Dedifferentiated amniotic fluid mesenchymal stem cell (primary cell): ENCODE data around the gene TMC6.
A peak's percentile ranks its signal among the peaks of the same experiment; 100 is the strongest.
"Not testable (repeated sequence)": the region's sequence is repeated elsewhere in the genome, so short reads cannot be mapped to it uniquely, and the experiment has no call there.

Experiments
- DNase-seq: peaks from one replicate; pipeline ENCODE4 v3.0.0-alpha.2; 2016; ENCODE audit errors: extremely low spot score

Gene TMC6, protein sequence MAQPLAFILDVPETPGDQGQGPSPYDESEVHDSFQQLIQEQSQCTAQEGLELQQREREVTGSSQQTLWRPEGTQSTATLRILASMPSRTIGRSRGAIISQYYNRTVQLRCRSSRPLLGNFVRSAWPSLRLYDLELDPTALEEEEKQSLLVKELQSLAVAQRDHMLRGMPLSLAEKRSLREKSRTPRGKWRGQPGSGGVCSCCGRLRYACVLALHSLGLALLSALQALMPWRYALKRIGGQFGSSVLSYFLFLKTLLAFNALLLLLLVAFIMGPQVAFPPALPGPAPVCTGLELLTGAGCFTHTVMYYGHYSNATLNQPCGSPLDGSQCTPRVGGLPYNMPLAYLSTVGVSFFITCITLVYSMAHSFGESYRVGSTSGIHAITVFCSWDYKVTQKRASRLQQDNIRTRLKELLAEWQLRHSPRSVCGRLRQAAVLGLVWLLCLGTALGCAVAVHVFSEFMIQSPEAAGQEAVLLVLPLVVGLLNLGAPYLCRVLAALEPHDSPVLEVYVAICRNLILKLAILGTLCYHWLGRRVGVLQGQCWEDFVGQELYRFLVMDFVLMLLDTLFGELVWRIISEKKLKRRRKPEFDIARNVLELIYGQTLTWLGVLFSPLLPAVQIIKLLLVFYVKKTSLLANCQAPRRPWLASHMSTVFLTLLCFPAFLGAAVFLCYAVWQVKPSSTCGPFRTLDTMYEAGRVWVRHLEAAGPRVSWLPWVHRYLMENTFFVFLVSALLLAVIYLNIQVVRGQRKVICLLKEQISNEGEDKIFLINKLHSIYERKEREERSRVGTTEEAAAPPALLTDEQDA

DNA sequence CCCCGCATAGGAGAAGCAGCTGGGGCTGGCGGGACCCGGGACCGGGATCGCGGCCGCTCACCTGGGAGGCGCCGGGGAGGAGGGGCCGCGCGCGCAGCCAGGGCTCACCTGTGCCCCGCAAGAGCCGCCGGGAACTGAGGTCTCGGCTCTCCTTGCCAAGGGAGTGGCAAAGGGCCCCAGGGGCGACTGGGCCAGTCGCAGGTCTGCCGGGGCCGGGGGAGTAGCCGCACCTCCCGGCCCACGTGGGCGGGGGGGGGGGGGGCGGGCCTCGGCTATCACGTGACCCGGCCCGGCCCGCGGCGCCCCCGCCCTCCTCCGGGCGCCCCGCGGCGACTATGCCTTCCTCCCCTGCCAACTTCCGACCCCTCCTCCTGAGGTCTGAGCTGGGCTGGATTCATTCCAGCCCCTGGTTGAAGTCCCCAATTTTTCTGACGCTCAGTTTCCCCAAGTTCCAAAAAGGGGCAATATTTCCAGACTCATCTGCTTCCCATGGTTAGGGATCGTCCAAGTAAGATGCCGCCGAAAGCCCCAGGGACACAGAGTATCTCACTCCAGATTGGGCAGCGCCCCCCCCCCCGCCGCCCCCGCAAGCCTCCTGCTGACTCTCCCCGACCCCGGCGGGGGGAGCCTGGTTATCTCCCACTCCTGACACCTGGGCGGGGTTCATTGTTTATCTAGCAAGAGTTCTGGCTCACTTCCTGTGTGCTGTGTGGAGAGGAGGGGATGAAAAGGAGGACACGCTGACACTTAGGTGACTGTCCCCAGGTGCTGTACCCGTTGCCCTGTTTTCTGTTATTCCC, at the start of gene TMC6:
TSS of gene TMC6 (minus strand) at position 205 of the 800 bp plus-strand sequence. CDS start 1,923 bp downstream, outside the sequence.
- DNase-seq: no peak

GRCh38 chr17:78176548-78177025, 48.0 kb upstream of the TMC6 start:
- DNase-seq: no peak

DNA sequence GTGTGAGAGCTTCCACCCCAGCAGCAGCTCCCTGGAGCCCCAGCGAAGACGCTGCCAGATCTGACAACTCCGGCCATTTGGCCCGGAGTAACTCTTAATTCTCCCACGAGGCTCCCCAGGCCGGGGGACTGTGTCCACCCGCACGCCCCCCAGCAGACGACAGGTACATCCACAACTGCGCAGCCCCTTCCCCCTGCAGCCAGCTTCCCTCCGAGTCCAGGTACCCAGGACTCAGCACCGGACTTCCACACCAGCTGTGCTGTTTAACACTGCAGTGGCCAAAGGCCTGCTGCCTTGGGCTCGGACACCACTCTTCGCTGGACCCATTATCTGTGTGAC, 47.1 kb upstream of the TMC6 start:
- no peak for DNase-seq

- no peak for DNase-seq
These were observed 46.5 kb upstream of the TMC6 start for GRCh38 chr17:78174870-78175642.

- DNase-seq: no peak
These were observed 45.9 kb upstream of the TMC6 start for GRCh38 chr17:78174346-78174869.

- no peak for DNase-seq
These were observed 44.7 kb upstream of the TMC6 start for GRCh38 chr17:78173097-78173715.

DNA sequence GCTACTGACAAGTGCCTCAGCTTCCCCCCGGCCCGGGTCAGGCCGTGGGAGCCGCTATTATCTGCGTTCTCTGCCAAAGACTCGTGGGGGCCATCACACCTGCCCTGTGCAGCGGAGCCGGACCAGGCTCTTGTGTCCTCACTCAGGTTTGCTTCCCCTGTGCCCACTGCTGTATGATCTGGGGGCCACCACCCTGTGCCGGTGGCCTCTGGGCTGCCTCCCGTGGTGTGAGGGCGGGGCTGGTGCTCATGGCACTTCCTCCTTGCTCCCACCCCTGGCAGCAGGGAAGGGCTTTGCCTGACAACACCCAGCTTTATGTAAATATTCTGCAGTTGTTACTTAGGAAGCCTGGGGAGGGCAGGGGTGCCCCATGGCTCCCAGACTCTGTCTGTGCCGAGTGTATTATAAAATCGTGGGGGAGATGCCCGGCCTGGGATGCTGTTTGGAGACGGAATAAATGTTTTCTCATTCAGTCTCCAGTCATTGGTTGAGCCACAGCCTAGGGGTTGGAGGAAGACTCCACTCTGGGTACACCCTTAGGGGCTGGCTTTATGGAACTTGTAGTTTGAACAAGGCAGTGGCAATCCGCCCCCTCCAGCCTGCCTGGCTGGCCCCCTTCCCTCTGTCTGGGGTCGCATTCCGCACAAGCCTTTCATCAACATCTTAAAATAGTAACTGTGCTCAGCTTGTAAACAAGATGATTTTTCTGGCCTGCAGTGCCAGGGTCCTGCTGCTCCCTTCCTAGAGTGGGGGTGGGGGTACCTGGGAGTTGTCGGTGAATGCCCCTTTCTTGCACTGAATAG, 43.9 kb upstream of the TMC6 start:
- no peak for DNase-seq

- DNase-seq: not testable (repeated sequence)
These were observed 43.2 kb upstream of the TMC6 start for GRCh38 chr17:78171591-78172248.

GRCh38 chr17:78170692-78171590, 42.4 kb upstream of the TMC6 start:
- DNase-seq: no peak

- peak; percentile 25 for DNase-seq
These were observed 40.6 kb upstream of the TMC6 start for GRCh38 chr17:78168903-78169793.

DNA sequence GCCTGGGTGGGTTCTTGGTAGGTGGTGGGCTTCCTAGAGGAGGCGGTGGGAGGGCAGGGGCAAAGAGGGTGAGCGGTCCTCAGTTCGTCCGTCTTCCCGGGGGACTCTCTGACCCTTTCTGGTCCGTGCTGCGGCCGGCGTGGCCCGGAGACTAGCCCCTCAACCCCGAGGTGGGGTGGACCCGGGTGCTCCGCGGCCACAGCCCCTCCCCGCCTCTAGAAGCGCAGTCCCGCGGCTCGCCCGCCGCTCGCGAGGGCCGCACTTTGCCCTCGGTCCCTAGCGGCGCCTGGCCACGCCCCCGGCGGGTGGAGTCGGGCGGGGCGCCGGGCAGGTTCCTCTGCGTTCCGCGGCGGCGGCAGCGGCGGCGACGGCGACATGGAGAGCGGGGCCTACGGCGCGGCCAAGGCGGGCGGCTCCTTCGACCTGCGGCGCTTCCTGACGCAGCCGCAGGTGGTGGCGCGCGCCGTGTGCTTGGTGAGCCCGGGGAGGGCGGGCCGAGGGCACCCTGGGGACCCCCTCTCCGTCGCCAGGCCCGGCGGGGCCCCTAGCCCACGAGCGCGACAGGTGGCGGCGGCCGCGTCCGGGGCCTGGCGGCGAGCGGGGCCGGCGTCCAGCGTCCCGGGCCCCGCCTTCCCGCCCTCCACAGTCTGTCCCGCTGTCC, 39.8 kb upstream of the TMC6 start, which contains the start of gene SYNGR2:
TSS of gene SYNGR2 (plus strand) at position 340 of the 661 bp plus-strand sequence. CDS start at position 376, 36 bp downstream.
- no peak for DNase-seq

DNA sequence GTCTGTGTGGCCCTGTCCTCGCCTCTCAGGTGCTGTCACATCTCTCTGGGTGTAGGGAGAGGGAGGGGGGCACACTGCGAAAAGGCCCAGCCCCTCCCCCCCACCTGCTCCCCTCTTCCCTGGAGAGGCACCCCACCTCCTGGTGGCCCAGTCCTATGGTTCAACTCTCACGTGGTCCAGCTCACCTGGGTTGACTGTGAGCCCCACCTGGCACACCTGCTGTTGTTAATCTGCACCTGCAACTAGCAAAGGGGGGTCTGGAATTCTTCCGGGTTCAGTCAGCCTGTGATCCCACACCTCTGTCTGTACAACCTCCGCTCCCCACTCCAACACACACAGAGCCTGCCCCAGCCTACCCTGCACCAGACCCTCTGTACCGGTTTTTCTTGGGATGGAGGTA, 37.9 kb upstream of the TMC6 start:
- DNase-seq: no peak

DNA sequence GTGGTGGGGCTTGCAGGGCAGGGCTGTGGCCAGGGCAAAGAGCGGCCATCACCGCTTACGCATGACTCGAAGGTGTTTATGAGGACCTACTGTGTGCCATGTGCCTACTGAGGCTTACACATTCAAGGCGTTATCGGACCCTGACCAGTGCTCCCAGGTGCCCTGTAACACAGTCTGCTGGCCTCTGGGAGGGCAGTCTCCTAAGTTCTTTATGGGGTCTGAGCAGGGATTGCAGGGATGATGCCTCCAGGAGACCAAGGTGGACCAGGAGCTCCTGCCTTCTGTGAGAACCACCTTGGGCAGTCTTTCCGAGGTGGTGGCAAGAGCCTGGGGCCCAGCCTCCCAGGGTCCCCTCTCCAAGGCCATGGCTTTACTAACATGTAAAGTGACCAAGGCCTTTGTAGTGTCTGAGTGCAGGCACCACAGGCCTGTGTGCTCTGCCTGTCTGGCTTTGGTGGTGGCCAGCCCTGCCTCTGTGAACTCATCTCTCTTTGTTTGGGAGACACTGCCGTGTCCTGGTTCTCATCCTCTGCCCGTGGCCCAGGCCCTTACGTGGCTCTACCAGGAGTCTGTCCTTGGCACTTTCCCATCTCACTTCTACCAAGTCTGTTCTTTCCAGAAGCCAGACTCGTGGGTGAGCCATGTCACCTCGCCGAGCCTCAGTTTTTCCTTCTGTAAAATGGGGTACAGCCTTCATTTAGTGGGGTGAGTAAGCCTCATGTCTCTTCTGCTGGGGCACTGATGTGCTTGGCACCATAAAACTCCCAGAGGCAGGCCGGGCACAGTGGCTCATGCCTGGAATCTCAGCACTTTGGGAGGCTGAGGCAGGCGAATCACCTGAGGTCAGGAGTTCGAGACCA, 36.4 kb upstream of the TMC6 start:
- DNase-seq: no peak

DNA sequence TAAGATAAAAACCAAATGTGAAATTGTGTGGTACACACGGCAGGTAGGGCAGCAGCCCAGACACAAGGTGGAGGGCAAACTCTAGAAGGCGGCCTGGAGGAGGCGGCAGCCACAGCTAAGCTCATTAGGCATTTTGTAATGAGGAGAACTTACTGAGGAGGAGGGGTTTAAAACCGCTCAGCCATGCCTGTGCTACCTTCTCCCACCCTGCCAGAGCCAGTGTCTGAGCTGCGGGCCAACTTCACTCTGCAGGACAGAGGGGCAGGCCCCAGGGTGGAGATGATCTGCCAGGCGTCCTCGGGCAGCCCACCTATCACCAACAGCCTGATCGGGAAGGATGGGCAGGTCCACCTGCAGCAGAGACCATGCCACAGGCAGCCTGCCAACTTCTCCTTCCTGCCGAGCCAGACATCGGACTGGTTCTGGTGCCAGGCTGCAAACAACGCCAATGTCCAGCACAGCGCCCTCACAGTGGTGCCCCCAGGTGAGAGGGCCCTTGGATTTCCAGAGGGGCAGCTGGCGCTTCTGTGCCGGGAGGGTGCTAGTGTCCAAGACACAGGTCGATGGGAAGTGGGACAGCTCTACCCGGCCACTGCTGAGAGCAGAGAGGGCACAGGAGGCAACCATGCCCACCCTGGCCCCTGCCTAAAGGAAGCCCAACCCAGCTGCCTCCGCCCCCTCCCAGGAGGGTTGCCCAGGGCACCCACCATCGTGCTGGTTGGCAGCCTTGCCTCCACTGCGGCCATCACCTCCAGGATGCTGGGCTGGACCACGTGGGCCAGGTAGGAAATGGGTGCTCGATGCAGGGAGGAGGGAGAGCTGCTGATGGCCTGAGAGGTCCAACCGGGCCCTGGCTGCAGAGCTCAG, 35.6 kb upstream of the TMC6 start:
- no peak for DNase-seq
